Measurements from ENCODE around the gene ASIC4.

GRCh38 chr2:219488149-219488843 is 26.0 kb upstream of the ASIC4 start:
- TF ChIP-seq CTCF (IDR thresholded peaks at IDR 0.05; ENCODE audit: insufficient read depth, low read length, poor library complexity, severe bottlenecking) (no peak), EZH2phosphoT487 (conservative IDR thresholded peaks at IDR 0.05; ENCODE audit: low read length) (no peak)
